DND-41 (cell line): Measurements from ENCODE around the gene TUBB3.
A peak's percentile ranks its signal among the peaks of the same experiment; 100 is the strongest.

Source experiments
- ATAC-seq: fragments of 200-7000 bp; cut with Tn5 transposase; 3 replicates; pipeline ENCODE4 v1.9.1; 2021; ENCODE audit warnings: low read depth; ENCODE audit not compliant: insufficient read depth
- DNase-seq: peaks from one replicate; pipeline ENCODE4 v3.0.0-alpha.2; 2020
- H2AFZ ChIP-seq: 2 replicates; pipeline ENCODE4 v1.6.0; 2012; ENCODE audit warnings: low read depth, low read length
- H3K27ac ChIP-seq: 2 replicates; pipeline ENCODE4 v1.5.1; 2012; ENCODE audit warnings: low read length, inconsistent platforms
- H3K27me3 ChIP-seq: fragments of 200-600 bp; sonication (generic); 2 replicates; pipeline ENCODE4 v1.6.0; 2012; ENCODE audit warnings: low read length, mild to moderate bottlenecking, inconsistent platforms; ENCODE audit not compliant: insufficient read depth, poor library complexity
- H3K36me3 ChIP-seq: 2 replicates; pipeline ENCODE4 v1.5.1; 2012; ENCODE audit warnings: low read length, inconsistent platforms; ENCODE audit not compliant: insufficient read depth
- H3K4me1 ChIP-seq: 2 replicates; pipeline ENCODE4 v1.5.1; 2012; ENCODE audit warnings: mild to moderate bottlenecking, low read length; ENCODE audit not compliant: insufficient read depth
- H3K4me2 ChIP-seq: 2 replicates; pipeline ENCODE4 v1.6.0; 2012; ENCODE audit warnings: mild to moderate bottlenecking, moderate library complexity, low read length, inconsistent platforms; ENCODE audit not compliant: insufficient read depth
- H3K4me3 ChIP-seq, 2 experiments: fragments of 200-600 bp in 1 of 2; shearing (Covaris generic) in 1 of 2; 2 replicates each; pipeline ENCODE4 v1.5.1; 2012 to 2016; ENCODE audit warnings: inconsistent platforms in 2 of 2, low read length in 2 of 2, mild to moderate bottlenecking in 2 of 2, low read depth in 1 of 2, moderate library complexity in 1 of 2
- H3K79me2 ChIP-seq: 2 replicates; pipeline ENCODE4 v1.6.0; 2012; ENCODE audit warnings: low read length, inconsistent platforms; ENCODE audit not compliant: insufficient read depth
- H3K9ac ChIP-seq: 2 replicates; pipeline ENCODE4 v1.6.0; 2012; ENCODE audit warnings: low read depth, mild to moderate bottlenecking, inconsistent platforms, low read length, moderate library complexity
- H3K9me3 ChIP-seq: 2 replicates; pipeline ENCODE4 v1.5.1; 2012; ENCODE audit warnings: low read length, moderate library complexity, mild to moderate bottlenecking, inconsistent platforms; ENCODE audit not compliant: insufficient read depth, severe bottlenecking
- H4K20me1 ChIP-seq: 2 replicates; pipeline ENCODE4 v1.6.0; 2012; ENCODE audit warnings: low read length; ENCODE audit not compliant: insufficient read depth
- CTCF ChIP-seq: IDR thresholded peaks from 2 replicates; pipeline ENCODE4 v1.5.1; 2012; ENCODE audit warnings: borderline replicate concordance, low read length, moderate library complexity, mild to moderate bottlenecking; ENCODE audit not compliant: poor library complexity, severe bottlenecking; ENCODE audit errors: extremely low read depth
- EZH2 ChIP-seq: IDR thresholded peaks from 3 replicates; pipeline ENCODE4 v1.6.1; 2012; ENCODE audit warnings: borderline replicate concordance, low read depth, mild to moderate bottlenecking, moderate library complexity, low read length, inconsistent platforms; ENCODE audit not compliant: severe bottlenecking

Gene TUBB3

DNA sequence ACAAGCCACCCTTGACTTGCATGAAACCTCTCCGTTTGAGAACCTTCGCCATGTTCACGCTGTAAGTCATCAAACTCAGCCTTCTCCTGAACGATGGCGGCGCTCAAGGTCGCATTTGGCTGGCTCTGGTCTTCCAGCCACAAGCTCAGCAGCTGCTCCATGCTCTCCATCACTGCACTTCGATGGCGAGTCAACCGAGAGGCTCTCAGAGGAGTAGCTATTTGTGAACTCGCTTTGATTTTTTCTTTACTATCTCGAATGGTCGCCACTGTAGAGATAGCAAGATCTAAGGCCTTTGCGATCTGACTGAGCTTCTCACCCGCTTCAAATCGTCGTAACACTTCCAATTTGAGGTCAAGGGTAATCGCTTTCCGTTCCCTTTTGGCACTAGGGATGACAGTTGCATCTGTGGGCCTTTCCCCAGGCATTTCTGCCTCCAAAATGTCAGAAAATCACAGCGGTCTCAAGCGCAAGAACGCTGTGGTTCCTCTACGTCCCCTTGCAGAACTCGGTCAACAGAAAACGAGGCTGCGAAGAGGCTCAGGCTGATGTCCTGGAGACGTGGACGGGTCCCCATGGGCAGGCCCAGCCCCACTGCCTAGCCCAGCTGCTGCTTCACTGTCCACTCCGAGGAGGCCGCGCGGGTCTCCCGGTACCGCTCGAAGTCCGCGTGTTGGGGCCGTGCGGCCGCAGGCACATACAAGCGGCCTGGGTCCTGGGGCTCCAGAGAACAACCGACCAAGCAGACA lies 48.5 kb downstream of the TUBB3 start:
- Histone ChIP-seq H3K4me2 (peak overlapping the region; percentile 88), H3K9ac (peak overlapping the region; percentile 83), H3K79me2 (peaks cover 57% of the 10 kb centered on the region), H3K27me3 (no peaks in the 10 kb centered on the region), H4K20me1 (peaks cover 20% of the 10 kb centered on the region; the same call in 1 of the 2 replicates), H3K4me1 (peaks cover 46% of the 10 kb centered on the region), H2AFZ (peak overlapping the region; percentile 88), H3K36me3 (peaks cover 12% of the 10 kb centered on the region), H3K9me3 (no peaks in the 10 kb centered on the region), H3K27ac (peak overlapping the region; percentile 83), H3K4me3 (peak overlapping the region; percentile 60 to 80; a peak in 3 of 4 replicates)
- ATAC-seq (no peak; the same call in 2 of the 3 replicates), DNase-seq (no peak)
- TF ChIP-seq EZH2, result no peak
- TF ChIP-seq CTCF, result no peak

DNA sequence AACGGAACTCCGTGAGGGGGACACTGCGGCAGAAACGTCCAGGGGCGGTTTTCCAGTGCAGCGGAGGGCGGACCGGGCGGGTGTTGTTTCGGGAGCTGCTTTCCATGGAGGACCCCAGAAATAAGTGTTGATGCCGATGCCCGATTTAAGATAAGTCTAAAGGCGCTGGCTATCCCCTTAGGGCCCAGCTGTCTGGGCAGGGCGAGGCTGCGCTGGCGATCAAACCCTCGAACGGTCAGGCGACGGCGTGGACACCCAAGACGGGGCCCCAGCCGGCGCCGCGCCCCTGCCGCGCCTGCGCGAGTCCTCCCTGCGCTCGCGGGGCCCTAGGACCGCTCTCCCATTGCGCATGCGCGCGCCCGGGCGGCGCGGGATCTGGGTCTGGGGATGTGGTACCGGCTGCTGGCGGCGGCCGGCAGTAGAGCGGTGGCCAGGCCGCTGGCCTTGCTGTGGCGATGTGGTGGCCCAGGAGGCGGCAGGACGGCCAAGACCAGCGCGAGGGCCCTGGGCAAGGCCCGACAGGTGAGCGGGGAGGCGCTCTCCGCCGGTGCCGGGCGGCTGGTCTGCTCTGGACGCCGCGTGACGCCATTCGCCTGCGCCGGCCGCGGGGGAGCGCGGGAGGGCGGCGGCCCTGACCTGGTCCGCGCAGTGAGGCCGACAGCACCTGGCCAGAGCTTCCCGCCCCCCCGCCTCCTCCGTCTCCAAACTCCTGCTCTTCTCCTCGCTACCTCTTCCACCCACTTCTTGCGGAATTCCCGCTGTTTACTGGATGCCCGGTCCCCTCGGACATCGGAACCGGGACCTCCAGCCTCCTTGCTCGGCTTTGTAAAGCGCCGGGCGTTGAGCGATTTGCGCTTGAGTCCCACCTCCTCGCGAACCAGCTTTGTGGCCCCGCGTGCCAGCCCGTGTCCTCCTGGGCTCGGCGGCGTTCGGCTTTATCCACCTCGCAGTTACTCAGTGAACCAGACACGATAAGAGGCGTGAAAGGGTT lies 49.4 kb downstream of the TUBB3 start:
- Histone ChIP-seq H3K9me3 (no peaks in the 10 kb centered on the region), H4K20me1 (peaks cover 22% of the 10 kb centered on the region), H3K79me2 (peaks cover 65% of the 10 kb centered on the region), H3K4me3 (peak overlapping the region; percentile 60 to 80), H3K27me3 (no peaks in the 10 kb centered on the region), H3K4me1 (peaks cover 46% of the 10 kb centered on the region), H3K36me3 (peaks cover 10% of the 10 kb centered on the region), H2AFZ (peak overlapping the region; percentile 88), H3K4me2 (peak overlapping the region; percentile 88), H3K9ac (peak overlapping the region; percentile 83), H3K27ac (peak overlapping the region; percentile 83)
- TF ChIP-seq CTCF, result no peak
- no peak for TF ChIP-seq EZH2
- peak; percentile 95 for ATAC-seq
- peak; percentile 90 for DNase-seq

DNA sequence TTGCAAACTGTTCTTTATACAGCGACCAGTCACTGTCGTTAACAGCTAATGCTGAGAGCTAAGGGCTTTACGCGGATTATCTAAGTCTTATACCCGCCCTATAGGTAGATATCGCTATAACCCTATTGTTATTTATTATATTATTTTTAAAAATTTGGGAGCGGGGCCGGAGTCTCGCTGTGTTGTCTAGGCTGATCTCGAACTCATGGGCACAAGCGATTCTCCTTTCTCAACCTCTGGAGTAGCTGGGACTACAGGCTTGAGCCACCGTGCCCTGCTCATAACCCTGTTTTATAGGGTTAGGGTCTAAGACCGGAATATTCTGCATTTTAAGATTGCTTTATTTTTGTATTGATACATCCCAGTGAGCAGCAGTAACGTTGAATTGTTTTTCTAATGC lies 50.1 kb downstream of the TUBB3 start:
- peak overlapping the region; percentile 83 for H3K27ac ChIP-seq
- H3K79me2 ChIP-seq, result peaks cover 71% of the 10 kb centered on the region
- TF ChIP-seq CTCF (no peak), EZH2 (no peak)
- peaks cover 28% of the 10 kb centered on the region for H4K20me1 ChIP-seq
- peaks cover 17% of the 10 kb centered on the region for H3K36me3 ChIP-seq
- peak overlapping the region; percentile 88 for H3K4me2 ChIP-seq
- DNase-seq (no peak), ATAC-seq (no peak)
- no peaks in the 10 kb centered on the region for H3K9me3 ChIP-seq
- peak overlapping the region; percentile 83 for H3K9ac ChIP-seq
- H3K4me3 ChIP-seq, result peak overlapping the region; percentile 60 to 80
- peak overlapping the region; percentile 88 for H2AFZ ChIP-seq
- no peaks in the 10 kb centered on the region for H3K27me3 ChIP-seq
- H3K4me1 ChIP-seq, result peaks cover 46% of the 10 kb centered on the region
